A673 (cell line): ENCODE measurements around the gene BLOC1S6.

Experiments
- EZH2 ChIP-seq: fragments of 200-600 bp; sonication (generic); IDR thresholded peaks from 2 replicates; pipeline ENCODE4 v1.6.1; 2017; ENCODE audit warnings: borderline replicate concordance, low read depth, mild to moderate bottlenecking, mixed read lengths, antibody characterized with exemption, low read length; ENCODE audit not compliant: poor library complexity, severe bottlenecking
- TF ChIP-seq, protein P1 (sequence below): fragments of 300-800, 200-600 bp; sonication (generic); conservative IDR thresholded peaks from 2 replicates; pipeline ENCODE4 v1.5.1; 2017; ENCODE audit warnings: low read depth, mild to moderate bottlenecking, antibody characterized with exemption, low read length, moderate library complexity, mixed read lengths

DNA sequence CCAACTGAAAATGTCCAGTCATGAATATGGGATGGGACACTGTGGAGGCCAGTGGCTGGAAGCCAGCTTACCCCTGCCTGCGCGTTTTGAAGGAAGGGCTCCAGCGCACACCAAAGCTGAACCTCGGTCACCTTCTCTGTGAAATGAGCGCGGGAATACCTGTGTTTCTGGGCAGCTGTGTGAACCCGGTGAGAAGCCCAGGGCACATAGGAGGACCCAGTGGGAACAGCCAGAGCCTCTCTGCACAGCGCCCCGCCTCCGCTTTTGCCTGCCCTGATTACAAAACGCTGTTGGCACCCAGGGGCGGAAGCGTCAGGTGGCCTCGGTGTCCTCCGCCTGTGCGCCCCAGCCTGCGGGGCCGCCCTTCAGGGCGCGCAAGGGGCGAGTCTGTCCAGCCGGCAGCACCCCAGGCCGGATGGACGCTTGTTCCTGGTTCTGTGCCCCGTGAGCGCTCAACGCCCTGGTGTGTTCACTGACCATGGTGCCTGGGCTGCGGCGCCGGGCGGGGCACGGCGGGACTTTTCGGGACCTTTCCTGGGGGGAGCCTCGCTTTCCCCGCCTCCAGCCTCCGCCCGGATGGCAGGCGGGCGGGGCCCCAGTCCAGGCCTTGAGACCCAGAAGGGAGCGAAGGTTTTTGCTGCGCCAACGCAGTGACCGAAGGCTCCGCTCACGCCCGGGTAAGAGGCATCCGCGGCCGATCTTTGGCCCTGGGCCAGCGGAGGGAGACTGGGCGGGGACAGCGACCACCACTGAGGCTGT lies 47.4 kb downstream of the BLOC1S6 start, which contains the start of gene SQOR:
- TF ChIP-seq, protein P1, sequence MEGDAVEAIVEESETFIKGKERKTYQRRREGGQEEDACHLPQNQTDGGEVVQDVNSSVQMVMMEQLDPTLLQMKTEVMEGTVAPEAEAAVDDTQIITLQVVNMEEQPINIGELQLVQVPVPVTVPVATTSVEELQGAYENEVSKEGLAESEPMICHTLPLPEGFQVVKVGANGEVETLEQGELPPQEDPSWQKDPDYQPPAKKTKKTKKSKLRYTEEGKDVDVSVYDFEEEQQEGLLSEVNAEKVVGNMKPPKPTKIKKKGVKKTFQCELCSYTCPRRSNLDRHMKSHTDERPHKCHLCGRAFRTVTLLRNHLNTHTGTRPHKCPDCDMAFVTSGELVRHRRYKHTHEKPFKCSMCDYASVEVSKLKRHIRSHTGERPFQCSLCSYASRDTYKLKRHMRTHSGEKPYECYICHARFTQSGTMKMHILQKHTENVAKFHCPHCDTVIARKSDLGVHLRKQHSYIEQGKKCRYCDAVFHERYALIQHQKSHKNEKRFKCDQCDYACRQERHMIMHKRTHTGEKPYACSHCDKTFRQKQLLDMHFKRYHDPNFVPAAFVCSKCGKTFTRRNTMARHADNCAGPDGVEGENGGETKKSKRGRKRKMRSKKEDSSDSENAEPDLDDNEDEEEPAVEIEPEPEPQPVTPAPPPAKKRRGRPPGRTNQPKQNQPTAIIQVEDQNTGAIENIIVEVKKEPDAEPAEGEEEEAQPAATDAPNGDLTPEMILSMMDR = no peak
- TF ChIP-seq EZH2 = no peak
